NCI-H1694 treated with DMSO at 0.1 percent for 48 hours (cell line): Measurements from ENCODE around the gene DLG1.

Source experiments
- DNase-seq: peaks from one replicate; lab custom pipeline; 2025; lab: John Stamatoyannopoulos, UW

The DLG1 gene

GRCh38 chr3:197248341-197248740 is 50.1 kb downstream of the DLG1 start:
- no peak for DNase-seq

- no peak for DNase-seq
Observed at GRCh38 chr3:197244751-197245150, 53.7 kb downstream of the DLG1 start.

DNA sequence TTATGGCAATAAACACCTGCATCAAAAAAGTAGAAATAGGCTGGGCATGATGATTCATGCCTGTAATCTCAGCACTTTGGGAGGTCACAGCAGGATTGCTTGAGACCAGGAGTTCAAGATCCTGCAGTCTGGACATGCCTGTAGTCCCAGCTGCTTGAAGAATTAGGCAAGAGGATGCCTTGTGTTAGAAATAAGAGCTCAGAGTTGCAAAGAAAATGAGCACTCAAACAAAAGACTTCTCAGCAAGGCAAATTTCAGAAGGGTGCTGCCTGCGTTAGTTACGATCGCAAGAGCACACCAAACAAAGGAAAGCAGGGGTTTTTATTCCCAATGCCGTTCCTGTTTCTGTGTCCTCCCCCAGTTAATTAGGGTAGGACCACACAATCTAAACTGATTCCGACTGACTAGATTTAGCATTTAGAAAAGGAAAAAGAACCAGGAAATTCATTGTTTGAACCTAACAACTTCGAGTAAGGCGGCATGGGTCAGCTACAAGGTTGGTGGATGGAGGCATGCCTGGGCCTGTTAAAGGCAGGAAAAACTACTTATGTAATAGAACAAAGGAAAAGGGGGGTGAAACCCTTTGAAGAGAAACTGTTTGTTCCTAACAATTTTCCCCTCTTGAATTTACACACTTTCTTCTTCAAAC is 55.5 kb downstream of the DLG1 start:
- no peak for DNase-seq

- DNase-seq = no peak
Observed at GRCh38 chr3:197241173-197241572, 57.2 kb downstream of the DLG1 start.

- DNase-seq = no peak
Observed at GRCh38 chr3:197239857-197240256, 58.6 kb downstream of the DLG1 start.

- DNase-seq = no peak
Observed at GRCh38 chr3:197238842-197239241, 59.6 kb downstream of the DLG1 start.

DNA sequence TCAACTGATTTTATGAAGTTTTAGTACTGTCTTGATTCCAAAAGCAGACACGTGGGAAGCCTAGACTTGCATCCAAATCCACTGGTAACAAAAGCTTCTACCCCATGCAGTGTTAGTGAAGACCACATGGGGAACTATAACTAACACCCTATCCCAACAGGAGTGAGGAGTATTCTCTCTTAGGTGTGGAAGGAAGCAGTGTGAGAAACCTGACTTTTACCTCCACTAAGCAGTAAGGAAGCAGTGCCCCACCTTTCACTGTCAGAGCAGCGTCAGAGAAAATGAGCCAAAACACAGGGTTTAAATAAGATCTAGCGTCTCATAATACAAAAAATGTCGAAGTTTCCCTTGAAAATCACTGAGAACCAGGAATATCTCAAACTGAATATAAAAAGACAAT is 60.5 kb downstream of the DLG1 start:
- DNase-seq = no peak

- no peak for DNase-seq
Observed at GRCh38 chr3:197236362-197236761, 62.0 kb downstream of the DLG1 start.

DNA sequence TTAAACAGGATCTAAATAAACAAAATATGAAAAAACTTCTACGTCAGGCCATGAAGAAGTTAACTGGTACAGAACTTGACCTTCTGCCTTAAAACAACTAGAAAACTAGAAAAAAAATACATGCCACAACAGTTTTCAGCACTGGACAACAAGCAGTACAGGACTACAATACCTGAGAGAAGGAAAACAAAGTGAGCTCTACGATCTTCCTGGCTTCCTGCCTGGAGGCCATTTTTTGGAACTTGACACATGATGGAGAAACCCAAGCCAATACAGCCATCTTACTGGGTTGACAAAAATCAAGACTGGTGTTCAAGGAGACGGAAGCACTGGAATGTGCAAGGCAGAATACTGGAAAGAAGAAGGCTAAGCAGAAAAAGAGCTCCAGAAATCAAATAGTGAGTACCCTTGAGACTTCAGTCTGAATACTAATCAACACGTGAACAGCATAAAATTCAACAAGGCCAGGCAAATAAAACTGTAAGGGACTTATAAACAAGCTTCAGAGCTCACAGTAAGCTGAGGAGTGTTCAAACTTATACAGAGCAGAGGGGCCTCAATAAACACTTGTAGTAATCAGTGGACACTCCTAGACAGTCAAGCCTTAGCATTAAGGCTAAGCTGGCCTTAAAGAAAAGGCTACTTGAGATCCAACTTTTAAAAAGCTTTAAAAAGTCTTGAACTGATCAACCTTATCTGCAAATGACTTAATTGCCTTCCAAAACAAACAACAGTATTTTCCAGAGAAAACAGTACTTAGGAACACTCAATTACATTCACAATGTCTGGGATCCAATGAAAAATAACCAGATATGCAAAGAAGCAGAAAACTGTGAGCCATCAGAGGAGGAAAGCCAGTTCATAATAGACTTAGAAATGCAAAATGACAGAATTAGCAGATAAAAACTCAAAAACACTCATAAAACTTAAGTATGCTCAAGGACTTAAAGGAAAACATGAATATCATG is 63.2 kb downstream of the DLG1 start:
- no peak for DNase-seq

DNA sequence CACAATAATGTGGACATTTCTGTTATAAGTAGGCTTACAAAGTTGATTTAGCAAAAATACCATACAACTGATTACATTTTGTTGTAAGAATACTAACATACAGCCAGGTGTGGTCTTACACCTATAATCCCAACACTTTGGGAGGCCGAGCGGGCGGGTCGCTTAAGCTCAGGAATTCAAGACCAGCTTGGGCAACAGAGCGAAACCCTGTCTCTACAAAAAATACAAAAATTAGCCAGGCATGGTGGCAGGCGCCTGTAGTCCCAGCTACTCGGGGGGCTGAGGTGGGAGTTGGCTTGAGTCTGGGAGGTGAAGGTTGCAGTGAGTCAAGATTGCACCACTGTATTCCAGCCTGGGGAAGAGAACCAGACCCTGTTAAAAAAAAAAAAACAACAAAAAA is 67.1 kb downstream of the DLG1 start:
- DNase-seq = no peak

- DNase-seq = no peak
Observed at GRCh38 chr3:197229836-197230235, 68.6 kb downstream of the DLG1 start.

GRCh38 chr3:197229178-197229577 is 69.2 kb downstream of the DLG1 start:
- DNase-seq = no peak

DNA sequence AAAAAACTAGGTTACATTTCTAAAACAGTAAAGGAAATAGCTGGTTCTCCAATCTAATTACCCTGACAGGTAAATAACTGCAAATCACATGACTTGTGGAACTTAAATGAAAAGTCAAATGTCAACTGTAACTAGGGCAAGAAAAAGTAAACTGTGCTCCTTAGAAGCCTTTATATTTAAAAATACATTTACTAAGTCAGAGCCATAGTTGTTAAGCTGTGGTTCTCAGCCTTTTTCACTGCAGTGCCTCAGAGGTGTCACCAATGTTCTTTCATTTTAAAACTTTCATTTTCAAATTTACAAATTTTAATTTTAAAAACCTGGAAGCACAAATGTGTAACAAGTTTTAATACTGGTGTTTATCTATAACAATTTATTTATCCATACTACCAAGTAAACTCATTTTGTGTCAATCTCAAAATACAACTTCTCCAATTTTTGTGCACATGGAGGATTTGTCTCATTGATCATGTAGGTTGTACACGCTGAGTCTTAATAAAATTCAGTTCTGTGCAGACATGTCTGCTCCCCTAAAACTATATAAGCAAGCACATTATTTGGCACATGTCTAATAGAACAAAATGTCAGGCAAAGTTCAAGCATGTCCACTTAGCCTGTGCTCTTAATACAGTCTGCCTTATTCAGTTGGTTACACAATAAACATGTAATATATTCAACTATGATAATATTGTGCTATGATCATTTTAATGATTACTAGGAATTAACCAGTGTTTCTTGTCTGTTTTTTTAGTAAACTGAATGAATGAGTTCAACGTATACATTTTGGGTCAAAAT is 70.4 kb downstream of the DLG1 start:
- no peak for DNase-seq

- no peak for DNase-seq
Observed at GRCh38 chr3:197226179-197226578, 72.2 kb downstream of the DLG1 start.

DNA sequence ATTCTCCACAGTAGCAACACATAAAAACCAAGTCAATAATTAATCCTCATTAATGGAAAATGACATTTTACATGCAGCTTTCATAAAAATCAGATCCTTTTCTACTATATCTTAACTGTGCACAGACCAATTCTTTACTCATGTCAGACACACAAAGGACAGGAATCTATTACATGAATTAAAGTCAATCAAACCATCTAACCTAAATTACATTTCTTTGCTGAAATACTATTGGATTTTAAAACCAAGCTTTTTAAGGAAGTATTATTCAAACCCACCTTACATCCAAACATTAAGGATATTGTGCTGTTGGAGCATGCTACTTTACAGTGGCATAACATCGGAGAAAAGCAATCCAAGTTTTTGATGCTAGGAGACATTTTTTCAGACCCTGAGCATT is 72.8 kb downstream of the DLG1 start:
- no peak for DNase-seq

GRCh38 chr3:197224034-197224444 is 74.4 kb downstream of the DLG1 start:
- DNase-seq = peak; percentile 61

GRCh38 chr3:197222937-197223370 is 75.5 kb downstream of the DLG1 start:
- DNase-seq = no peak

- DNase-seq = no peak
Observed at GRCh38 chr3:197219619-197220018, 78.8 kb downstream of the DLG1 start.

DNA sequence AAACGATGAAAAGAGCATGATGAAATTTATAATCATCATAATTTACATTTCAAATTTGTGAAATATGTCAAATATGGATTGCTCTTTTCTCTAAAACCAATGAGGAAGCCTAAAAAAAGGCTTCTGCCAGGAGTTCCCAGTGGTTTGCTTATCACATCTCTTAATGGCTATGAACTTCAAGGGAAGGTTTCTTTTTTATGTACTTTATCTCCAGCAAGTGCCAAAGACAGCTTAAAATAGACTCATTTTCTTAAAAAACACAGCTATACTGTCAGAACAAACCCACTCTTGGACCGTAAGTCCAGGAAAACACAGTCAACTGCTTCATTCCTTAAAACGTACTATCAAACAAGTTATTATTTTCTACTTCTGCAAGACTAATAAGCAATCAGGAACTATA is 80.2 kb downstream of the DLG1 start:
- DNase-seq = no peak

GRCh38 chr3:197216914-197217313 is 81.5 kb downstream of the DLG1 start:
- no peak for DNase-seq

- DNase-seq = no peak
Observed at GRCh38 chr3:197216169-197216860, 82.1 kb downstream of the DLG1 start.

GRCh38 chr3:197212290-197212689 is 86.1 kb downstream of the DLG1 start:
- no peak for DNase-seq
